ENCODE measurements around the gene KCNIP4. TPM values are rescaled to one million over a fixed set of nuclear protein-coding genes. Genes with fewer than 3 reads are reported as not detected.
"Not testable (repeated sequence)": the region's sequence is repeated elsewhere in the genome, so short reads cannot be mapped to it uniquely, and the experiment has no call there.

KCNIP4 gene
- polyA plus RNA-seq, 3 donors: 0.09 to 0.25 TPM; not detected in 1

DNA sequence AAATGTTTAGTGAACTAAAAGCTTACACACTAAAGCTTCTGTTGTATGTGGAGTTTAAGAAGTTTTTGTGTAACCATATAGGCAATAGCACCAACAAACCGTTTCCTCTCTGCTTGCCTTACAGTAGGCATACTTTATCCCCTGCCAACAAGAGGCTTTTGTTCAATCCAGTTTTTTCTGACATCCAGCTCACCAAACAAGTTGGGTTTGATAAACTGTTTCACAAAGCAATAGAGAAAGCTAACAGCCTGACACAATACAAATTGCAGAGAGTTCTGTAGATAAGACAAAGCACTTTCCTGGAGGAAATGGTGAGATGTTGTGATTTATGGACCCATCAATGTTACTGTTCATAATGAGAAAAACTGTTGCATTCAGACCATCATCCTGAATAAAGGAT is 1194.5 kb downstream of the KCNIP4 start:
- no CpG with 5 or more reads among the region's 1 CpG for WGBS (ENCODE audit: insufficient coverage)
- Mint-ChIP-seq H3K27me3 (ENCODE audit: low read depth in 3 of 3) (no peaks in the 10 kb centered on the region), H3K4me1 (no peaks in the 10 kb centered on the region), H3K36me3 (peaks cover 5 to 7% of the 10 kb centered on the region in 2 donors), H3K27ac (no peak overlapping the region), H3K4me3 (no peak overlapping the region), H3K9me3 (peaks cover 0 to 2% (median 0%) of the 10 kb centered on the region in 7 donors)
- no peaks in the 10 kb centered on the region for H4K20me1 ChIP-seq (ENCODE audit: insufficient read depth, low read length)
- H3K79me2 ChIP-seq (ENCODE audit: insufficient read depth, low read length): no peaks in the 10 kb centered on the region
- H3K36me3 ChIP-seq (replicated peaks in 1 of 2; ENCODE audit: control insufficient read depth in 1 of 2, insufficient read depth in 2 of 2, low read length in 2 of 2): no peaks in the 10 kb centered on the region
- intact Hi-C loops (cut with micrococcal nuclease): no loop called here
- H3K27ac ChIP-seq (ENCODE audit: low read depth in 1 of 2, low read length in 2 of 2): no peak overlapping the region
- no peaks in the 10 kb centered on the region for H3K27me3 ChIP-seq (ENCODE audit: control insufficient read depth in 2 of 2, insufficient read depth in 2 of 2, low read length in 2 of 2)
- H3K9ac ChIP-seq (ENCODE audit: insufficient read depth, low read length, poor library complexity, severe bottlenecking): no peak overlapping the region
- H2AFZ ChIP-seq (ENCODE audit: insufficient read depth, low read depth, low read length, poor library complexity, severe bottlenecking): no peak overlapping the region
- no peak overlapping the region for H3K4me3 ChIP-seq (replicated peaks in 1 of 3; ENCODE audit: low read depth in 2 of 3, low read length in 3 of 3)
- no peaks in the 10 kb centered on the region for H3K9me3 ChIP-seq (replicated peaks in 1 of 2; ENCODE audit: control insufficient read depth in 1 of 2, insufficient read depth in 1 of 2, low read length in 2 of 2)
- no peak for TF ChIP-seq CTCF (IDR thresholded peaks at IDR 0.05)
- no peaks in the 10 kb centered on the region for H3K4me1 ChIP-seq (ENCODE audit: control insufficient read depth in 1 of 2, insufficient read depth in 2 of 2, low read length in 2 of 2)
- H3K4me2 ChIP-seq (replicated peaks; ENCODE audit: extremely low read depth, low read length, poor library complexity, severe bottlenecking): no peak overlapping the region
- no peak for DNase-seq

DNA sequence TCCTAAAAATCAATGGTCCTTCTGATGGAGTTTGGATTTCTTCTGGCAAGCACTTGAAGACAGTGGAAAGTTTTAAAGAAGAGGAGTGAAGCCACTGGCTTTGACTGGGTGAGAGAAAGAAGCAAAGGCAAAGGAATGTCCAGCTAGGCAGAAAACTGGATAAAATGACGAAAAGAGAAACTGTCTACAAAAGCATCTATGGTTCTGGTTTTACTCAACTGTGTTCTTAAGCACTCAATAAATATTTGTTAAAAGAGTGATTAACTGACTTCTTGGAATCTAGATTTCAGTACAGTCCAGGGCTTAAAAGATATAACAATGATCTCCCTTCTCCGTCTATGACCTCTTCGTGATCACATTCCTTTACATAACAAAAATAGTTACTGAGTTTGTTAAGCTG is 1195.9 kb downstream of the KCNIP4 start:
- Histone ChIP-seq H3K4me3 (replicated peaks in 1 of 3; ENCODE audit: low read depth in 2 of 3, low read length in 3 of 3) (no peak overlapping the region), H3K9me3 (replicated peaks in 1 of 2; ENCODE audit: control insufficient read depth in 1 of 2, insufficient read depth in 1 of 2, low read length in 2 of 2) (no peaks in the 10 kb centered on the region), H3K4me1 (ENCODE audit: control insufficient read depth in 1 of 2, insufficient read depth in 2 of 2, low read length in 2 of 2) (no peaks in the 10 kb centered on the region), H4K20me1 (ENCODE audit: insufficient read depth, low read length) (no peaks in the 10 kb centered on the region), H3K79me2 (ENCODE audit: insufficient read depth, low read length) (no peaks in the 10 kb centered on the region), H3K36me3 (replicated peaks in 1 of 2; ENCODE audit: control insufficient read depth in 1 of 2, insufficient read depth in 2 of 2, low read length in 2 of 2) (no peaks in the 10 kb centered on the region), H3K27ac (ENCODE audit: low read depth in 1 of 2, low read length in 2 of 2) (no peak overlapping the region), H3K4me2 (replicated peaks; ENCODE audit: extremely low read depth, low read length, poor library complexity, severe bottlenecking) (no peak overlapping the region), H3K27me3 (ENCODE audit: control insufficient read depth in 2 of 2, insufficient read depth in 2 of 2, low read length in 2 of 2) (no peaks in the 10 kb centered on the region), H2AFZ (ENCODE audit: insufficient read depth, low read depth, low read length, poor library complexity, severe bottlenecking) (no peak overlapping the region), H3K9ac (ENCODE audit: insufficient read depth, low read length, poor library complexity, severe bottlenecking) (no peak overlapping the region)
- H3K9me3 Mint-ChIP-seq: peaks cover 0 to 2% (median 0%) of the 10 kb centered on the region in 7 donors
- H3K4me3 Mint-ChIP-seq: no peak overlapping the region
- no peak for TF ChIP-seq CTCF (IDR thresholded peaks at IDR 0.05)
- DNase-seq: no peak
- peaks cover 5 to 7% of the 10 kb centered on the region in 2 donors for H3K36me3 Mint-ChIP-seq
- H3K27me3 Mint-ChIP-seq (ENCODE audit: low read depth in 3 of 3): no peaks in the 10 kb centered on the region
- WGBS (ENCODE audit: insufficient coverage): no CpG with 5 or more reads among the region's 3 CpGs
- intact Hi-C loops (cut with micrococcal nuclease): no loop called here
- H3K4me1 Mint-ChIP-seq: no peaks in the 10 kb centered on the region
- H3K27ac Mint-ChIP-seq: no peak overlapping the region

DNA sequence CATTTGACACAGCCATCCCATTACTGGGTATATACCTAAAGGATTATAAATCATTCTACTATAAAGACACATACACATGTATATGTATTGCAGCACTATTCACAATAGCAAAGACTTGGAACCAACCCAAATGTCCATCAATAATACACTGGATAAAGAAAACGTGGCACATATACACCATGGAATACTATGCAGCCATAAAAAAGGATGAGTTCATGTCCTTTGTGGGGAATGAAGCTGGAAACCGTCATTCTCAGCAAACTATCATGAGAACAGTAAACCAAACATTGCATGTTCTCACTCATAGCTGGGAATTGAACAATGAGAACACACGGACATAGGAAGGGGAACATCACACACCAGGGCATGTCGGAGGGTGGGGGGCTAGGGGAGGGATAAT is 1202.6 kb downstream of the KCNIP4 start:
- H3K36me3 ChIP-seq (replicated peaks in 1 of 2; ENCODE audit: control insufficient read depth in 1 of 2, insufficient read depth in 2 of 2, low read length in 2 of 2); H3K27ac ChIP-seq (ENCODE audit: low read depth in 1 of 2, low read length in 2 of 2); H3K79me2 ChIP-seq (ENCODE audit: insufficient read depth, low read length); DNase-seq; H3K27me3 ChIP-seq (ENCODE audit: control insufficient read depth in 2 of 2, insufficient read depth in 2 of 2, low read length in 2 of 2); H3K36me3 Mint-ChIP-seq; intact Hi-C loops (cut with micrococcal nuclease); H3K27ac Mint-ChIP-seq; H3K9me3 ChIP-seq (replicated peaks in 1 of 2; ENCODE audit: control insufficient read depth in 1 of 2, insufficient read depth in 1 of 2, low read length in 2 of 2); H3K4me1 Mint-ChIP-seq; H3K4me2 ChIP-seq (replicated peaks; ENCODE audit: extremely low read depth, low read length, poor library complexity, severe bottlenecking); H3K27me3 Mint-ChIP-seq (ENCODE audit: low read depth in 3 of 3); H3K4me1 ChIP-seq (ENCODE audit: control insufficient read depth in 1 of 2, insufficient read depth in 2 of 2, low read length in 2 of 2); H4K20me1 ChIP-seq (ENCODE audit: insufficient read depth, low read length); H3K4me3 Mint-ChIP-seq; H2AFZ ChIP-seq (ENCODE audit: insufficient read depth, low read depth, low read length, poor library complexity, severe bottlenecking); H3K4me3 ChIP-seq (replicated peaks in 1 of 3; ENCODE audit: low read depth in 2 of 3, low read length in 3 of 3); H3K9ac ChIP-seq (ENCODE audit: insufficient read depth, low read length, poor library complexity, severe bottlenecking): not testable (repeated sequence)
- peaks cover 4 to 14% (median 6%) of the 10 kb centered on the region in 7 donors for H3K9me3 Mint-ChIP-seq
- WGBS (ENCODE audit: insufficient coverage): 83% methylated on average over 1 of the region's 4 CpGs

Measured in CD14-positive monocyte (primary cell).